Measurements from ENCODE around the gene SPRYD4. TPM values are rescaled to one million over a fixed set of nuclear protein-coding genes. Genes with fewer than 3 reads are reported as not detected.

SPRYD4 gene
- total and polyA plus RNA-seq, 2 of the 4 experiments (the other 2 are of a cell fraction): 1.7 to 1.8 TPM

- in situ Hi-C loops (cut with MboI; ENCODE audit: low sequenced_read_pairs) (no loop called here), intact Hi-C loops (cut with micrococcal nuclease) (no loop called here), dilution Hi-C loops (cut with HindIII; ENCODE audit: low sequenced_read_pairs, unreplicated experiment) (no loop called here)
- Histone ChIP-seq H2BK5ac (ENCODE audit: low read depth, low read length, poor library complexity, severe bottlenecking) (no peak within 1 kb of the TSS), H2BK20ac (ENCODE audit: low read depth, low read length) (no peak within 1 kb of the TSS), H2AK5ac (ENCODE audit: low read depth, low read length) (no peak within 1 kb of the TSS), H3K4me1 (ENCODE audit: control insufficient read depth, insufficient read depth, low read length) (no peaks in the 10 kb centered on the region), H3K4me3 (ENCODE audit: insufficient read depth, low read depth, low read length) (no peak within 1 kb of the TSS), H3K56ac (ENCODE audit: extremely low read depth, insufficient read depth, low read length) (no peak within 1 kb of the TSS), H4K20me1 (ENCODE audit: insufficient read depth, low read length) (no peaks in the 10 kb centered on the region), H3K27ac (ENCODE audit: insufficient read depth, low read length) (no peak within 1 kb of the TSS), H3K23ac (ENCODE audit: low read depth, low read length) (no peak within 1 kb of the TSS), H2BK120ac (ENCODE audit: low read depth, low read length) (no peak within 1 kb of the TSS), H3K9ac (ENCODE audit: low read depth, low read length) (no peak within 1 kb of the TSS), H3K4ac (ENCODE audit: low read depth, low read length) (no peak within 1 kb of the TSS), H2AK9ac (replicated peaks; ENCODE audit: low read depth, low read length, poor library complexity) (no peak within 1 kb of the TSS), H2AFZ (replicated peaks; ENCODE audit: low read length, poor library complexity) (peak within 1 kb of the TSS; percentile 64), H3K4me2 (ENCODE audit: low read depth, low read length) (no peak within 1 kb of the TSS), H3K79me1 (ENCODE audit: low read depth in 1 of 2, low read length in 2 of 2) (no peaks in the 10 kb centered on the region), H2BK15ac (ENCODE audit: low read depth, low read length) (no peak within 1 kb of the TSS), H3K27me3 (ENCODE audit: control insufficient read depth, insufficient read depth, low read length) (peaks cover 20% of the 10 kb centered on the region), H3K9me3 (ENCODE audit: control insufficient read depth, insufficient read depth, low read length) (no peaks in the 10 kb centered on the region), H4K8ac (ENCODE audit: low read depth in 2 of 2, low read length in 2 of 2) (no peak within 1 kb of the TSS), H4K5ac (ENCODE audit: low read depth, low read length) (no peak within 1 kb of the TSS), H3K18ac (ENCODE audit: low read depth, low read length) (no peak within 1 kb of the TSS), H3K36me3 (ENCODE audit: control insufficient read depth, insufficient read depth, low read length) (no peaks in the 10 kb centered on the region), H3K14ac (replicated peaks; ENCODE audit: low read depth, low read length) (no peak within 1 kb of the TSS), H3K9me1 (ENCODE audit: insufficient read depth, low read length) (no peaks in the 10 kb centered on the region), H4K91ac (ENCODE audit: insufficient read depth, low read depth, low read length) (no peak within 1 kb of the TSS)
- TF ChIP-seq FOS (IDR thresholded peaks at IDR 0.05; ENCODE audit: low read depth, low read length) (no peak), SMC3 (IDR thresholded peaks at IDR 0.05; ENCODE audit: low read depth, low read length) (no peak), MAFK (IDR thresholded peaks at IDR 0.05; ENCODE audit: low read depth, low read length) (no peak), BHLHE40 (IDR thresholded peaks at IDR 0.05; ENCODE audit: low read depth, low read length) (no peak), NFE2L2 (IDR thresholded peaks at IDR 0.05; ENCODE audit: low read depth, low read length) (no peak), MAZ (IDR thresholded peaks at IDR 0.05; ENCODE audit: borderline replicate concordance, low read depth, low read length) (no peak)
- ChIA-PET CTCF (interaction anchor here (1.2 kb wide), 1 partner anchor 9 kb away, joined by 3 read pairs; no protein-coding TSS in a partner anchor), POLR2A (ENCODE audit: unreplicated experiment) (no interaction called here)
- DNase-seq: no peak
- no CpG with 5 or more reads among the region's 5 CpGs for WGBS, 2 experiments (ENCODE audit: extremely low coverage in 2 of 2, insufficient read length in 1 of 2)
- BruUV-seq (replicated peaks): no TSS peak
- no peak for ATAC-seq (ENCODE audit: low read depth)
Measured at GRCh38 chr12:56454557-56454956, 13.8 kb upstream of the SPRYD4 start, which contains the start of gene MIP. TSS of gene MIP (minus strand) at chr12:56454657. CDS start at chr12:56454613, 44 bp downstream.
